ENCODE results near the gene CLDN5. TPM values are rescaled to one million over a fixed set of nuclear protein-coding genes. Genes with fewer than 3 reads are reported as not detected.

CLDN5 gene
- total and polyA plus RNA-seq, 2 of the 8 experiments (the other 6 are each of a cell fraction or from before 2014, with no cell fraction given) = 1.2 to 1.6 TPM

DNA sequence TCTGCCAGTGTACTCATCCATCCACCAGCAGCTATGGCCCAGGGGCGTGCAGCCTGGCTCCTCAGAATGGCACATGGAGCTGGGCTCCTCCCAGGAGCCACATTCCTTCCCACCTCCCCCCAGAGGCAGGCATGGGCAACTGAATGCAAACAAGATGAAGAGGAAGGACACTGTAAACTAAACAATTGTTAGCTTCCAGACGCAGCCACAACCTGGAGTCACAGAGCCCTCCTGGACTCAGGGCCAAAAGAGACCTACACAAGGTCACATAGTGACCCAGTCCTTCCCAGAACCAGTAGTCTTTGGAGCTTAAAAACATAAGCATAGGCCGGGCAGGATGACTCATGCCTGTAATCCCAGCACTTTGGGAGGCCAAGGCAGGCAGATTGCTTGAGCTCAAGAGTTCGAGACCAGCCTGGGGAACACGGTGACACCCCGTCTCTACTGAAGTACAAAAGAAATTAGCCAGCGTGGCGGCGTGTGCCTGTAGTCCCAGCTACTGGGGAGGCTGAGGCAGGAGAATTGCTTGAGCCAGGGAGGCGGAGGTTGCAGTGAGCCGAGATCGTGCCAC lies 30.7 kb upstream of the CLDN5 start (continued):
- TF ChIP-seq, protein P1, sequence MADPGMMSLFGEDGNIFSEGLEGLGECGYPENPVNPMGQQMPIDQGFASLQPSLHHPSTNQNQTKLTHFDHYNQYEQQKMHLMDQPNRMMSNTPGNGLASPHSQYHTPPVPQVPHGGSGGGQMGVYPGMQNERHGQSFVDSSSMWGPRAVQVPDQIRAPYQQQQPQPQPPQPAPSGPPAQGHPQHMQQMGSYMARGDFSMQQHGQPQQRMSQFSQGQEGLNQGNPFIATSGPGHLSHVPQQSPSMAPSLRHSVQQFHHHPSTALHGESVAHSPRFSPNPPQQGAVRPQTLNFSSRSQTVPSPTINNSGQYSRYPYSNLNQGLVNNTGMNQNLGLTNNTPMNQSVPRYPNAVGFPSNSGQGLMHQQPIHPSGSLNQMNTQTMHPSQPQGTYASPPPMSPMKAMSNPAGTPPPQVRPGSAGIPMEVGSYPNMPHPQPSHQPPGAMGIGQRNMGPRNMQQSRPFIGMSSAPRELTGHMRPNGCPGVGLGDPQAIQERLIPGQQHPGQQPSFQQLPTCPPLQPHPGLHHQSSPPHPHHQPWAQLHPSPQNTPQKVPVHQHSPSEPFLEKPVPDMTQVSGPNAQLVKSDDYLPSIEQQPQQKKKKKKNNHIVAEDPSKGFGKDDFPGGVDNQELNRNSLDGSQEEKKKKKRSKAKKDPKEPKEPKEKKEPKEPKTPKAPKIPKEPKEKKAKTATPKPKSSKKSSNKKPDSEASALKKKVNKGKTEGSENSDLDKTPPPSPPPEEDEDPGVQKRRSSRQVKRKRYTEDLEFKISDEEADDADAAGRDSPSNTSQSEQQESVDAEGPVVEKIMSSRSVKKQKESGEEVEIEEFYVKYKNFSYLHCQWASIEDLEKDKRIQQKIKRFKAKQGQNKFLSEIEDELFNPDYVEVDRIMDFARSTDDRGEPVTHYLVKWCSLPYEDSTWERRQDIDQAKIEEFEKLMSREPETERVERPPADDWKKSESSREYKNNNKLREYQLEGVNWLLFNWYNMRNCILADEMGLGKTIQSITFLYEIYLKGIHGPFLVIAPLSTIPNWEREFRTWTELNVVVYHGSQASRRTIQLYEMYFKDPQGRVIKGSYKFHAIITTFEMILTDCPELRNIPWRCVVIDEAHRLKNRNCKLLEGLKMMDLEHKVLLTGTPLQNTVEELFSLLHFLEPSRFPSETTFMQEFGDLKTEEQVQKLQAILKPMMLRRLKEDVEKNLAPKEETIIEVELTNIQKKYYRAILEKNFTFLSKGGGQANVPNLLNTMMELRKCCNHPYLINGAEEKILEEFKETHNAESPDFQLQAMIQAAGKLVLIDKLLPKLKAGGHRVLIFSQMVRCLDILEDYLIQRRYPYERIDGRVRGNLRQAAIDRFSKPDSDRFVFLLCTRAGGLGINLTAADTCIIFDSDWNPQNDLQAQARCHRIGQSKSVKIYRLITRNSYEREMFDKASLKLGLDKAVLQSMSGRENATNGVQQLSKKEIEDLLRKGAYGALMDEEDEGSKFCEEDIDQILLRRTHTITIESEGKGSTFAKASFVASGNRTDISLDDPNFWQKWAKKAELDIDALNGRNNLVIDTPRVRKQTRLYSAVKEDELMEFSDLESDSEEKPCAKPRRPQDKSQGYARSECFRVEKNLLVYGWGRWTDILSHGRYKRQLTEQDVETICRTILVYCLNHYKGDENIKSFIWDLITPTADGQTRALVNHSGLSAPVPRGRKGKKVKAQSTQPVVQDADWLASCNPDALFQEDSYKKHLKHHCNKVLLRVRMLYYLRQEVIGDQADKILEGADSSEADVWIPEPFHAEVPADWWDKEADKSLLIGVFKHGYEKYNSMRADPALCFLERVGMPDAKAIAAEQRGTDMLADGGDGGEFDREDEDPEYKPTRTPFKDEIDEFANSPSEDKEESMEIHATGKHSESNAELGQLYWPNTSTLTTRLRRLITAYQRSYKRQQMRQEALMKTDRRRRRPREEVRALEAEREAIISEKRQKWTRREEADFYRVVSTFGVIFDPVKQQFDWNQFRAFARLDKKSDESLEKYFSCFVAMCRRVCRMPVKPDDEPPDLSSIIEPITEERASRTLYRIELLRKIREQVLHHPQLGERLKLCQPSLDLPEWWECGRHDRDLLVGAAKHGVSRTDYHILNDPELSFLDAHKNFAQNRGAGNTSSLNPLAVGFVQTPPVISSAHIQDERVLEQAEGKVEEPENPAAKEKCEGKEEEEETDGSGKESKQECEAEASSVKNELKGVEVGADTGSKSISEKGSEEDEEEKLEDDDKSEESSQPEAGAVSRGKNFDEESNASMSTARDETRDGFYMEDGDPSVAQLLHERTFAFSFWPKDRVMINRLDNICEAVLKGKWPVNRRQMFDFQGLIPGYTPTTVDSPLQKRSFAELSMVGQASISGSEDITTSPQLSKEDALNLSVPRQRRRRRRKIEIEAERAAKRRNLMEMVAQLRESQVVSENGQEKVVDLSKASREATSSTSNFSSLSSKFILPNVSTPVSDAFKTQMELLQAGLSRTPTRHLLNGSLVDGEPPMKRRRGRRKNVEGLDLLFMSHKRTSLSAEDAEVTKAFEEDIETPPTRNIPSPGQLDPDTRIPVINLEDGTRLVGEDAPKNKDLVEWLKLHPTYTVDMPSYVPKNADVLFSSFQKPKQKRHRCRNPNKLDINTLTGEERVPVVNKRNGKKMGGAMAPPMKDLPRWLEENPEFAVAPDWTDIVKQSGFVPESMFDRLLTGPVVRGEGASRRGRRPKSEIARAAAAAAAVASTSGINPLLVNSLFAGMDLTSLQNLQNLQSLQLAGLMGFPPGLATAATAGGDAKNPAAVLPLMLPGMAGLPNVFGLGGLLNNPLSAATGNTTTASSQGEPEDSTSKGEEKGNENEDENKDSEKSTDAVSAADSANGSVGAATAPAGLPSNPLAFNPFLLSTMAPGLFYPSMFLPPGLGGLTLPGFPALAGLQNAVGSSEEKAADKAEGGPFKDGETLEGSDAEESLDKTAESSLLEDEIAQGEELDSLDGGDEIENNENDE (IDR thresholded peaks at IDR 0.05; ENCODE audit: insufficient replicate concordance, low read length) = no peak
- TF ChIP-seq BCL11A (IDR thresholded peaks at IDR 0.05; ENCODE audit: low read depth in 2 of 2, low read length in 2 of 2) (no peak), CTBP2 (IDR thresholded peaks at IDR 0.05; ENCODE audit: borderline replicate concordance, insufficient read depth, insufficient read length, low read length) (no peak), SP1 (IDR thresholded peaks at IDR 0.05; ENCODE audit: low read depth, low read length) (peak; percentile 26; the same call in 1 of the 2 replicates), GABPA (IDR thresholded peaks at IDR 0.05; ENCODE audit: borderline replicate concordance, insufficient read depth, low read length) (no peak), MAFK (IDR thresholded peaks at IDR 0.05; ENCODE audit: low read depth, low read length) (no peak), NANOG (IDR thresholded peaks at IDR 0.05; ENCODE audit: insufficient read depth, low read depth, low read length, poor library complexity, severe bottlenecking) (no peak), ZNF274 (IDR thresholded peaks at IDR 0.05; ENCODE audit: borderline replicate concordance, extremely low read depth, low read length) (no peak), POU5F1 (IDR thresholded peaks at IDR 0.05; ENCODE audit: low read depth, low read length) (no peak), RFX5 (IDR thresholded peaks at IDR 0.05; ENCODE audit: borderline replicate concordance, low read depth, low read length) (no peak), TBP (IDR thresholded peaks at IDR 0.05; ENCODE audit: low read depth, low read length) (no peak)

Data from H1 (cell line).